Measurements from ENCODE around the gene ZNF580. TPM values are rescaled to one million over a fixed set of nuclear protein-coding genes. Genes with fewer than 3 reads are reported as not detected.

The ZNF580 gene
- total and polyA plus RNA-seq, 2 of the 13 experiments (the other 11 are each of a cell fraction or from before 2014, with no cell fraction given), result 4.4 to 6.0 TPM

DNA sequence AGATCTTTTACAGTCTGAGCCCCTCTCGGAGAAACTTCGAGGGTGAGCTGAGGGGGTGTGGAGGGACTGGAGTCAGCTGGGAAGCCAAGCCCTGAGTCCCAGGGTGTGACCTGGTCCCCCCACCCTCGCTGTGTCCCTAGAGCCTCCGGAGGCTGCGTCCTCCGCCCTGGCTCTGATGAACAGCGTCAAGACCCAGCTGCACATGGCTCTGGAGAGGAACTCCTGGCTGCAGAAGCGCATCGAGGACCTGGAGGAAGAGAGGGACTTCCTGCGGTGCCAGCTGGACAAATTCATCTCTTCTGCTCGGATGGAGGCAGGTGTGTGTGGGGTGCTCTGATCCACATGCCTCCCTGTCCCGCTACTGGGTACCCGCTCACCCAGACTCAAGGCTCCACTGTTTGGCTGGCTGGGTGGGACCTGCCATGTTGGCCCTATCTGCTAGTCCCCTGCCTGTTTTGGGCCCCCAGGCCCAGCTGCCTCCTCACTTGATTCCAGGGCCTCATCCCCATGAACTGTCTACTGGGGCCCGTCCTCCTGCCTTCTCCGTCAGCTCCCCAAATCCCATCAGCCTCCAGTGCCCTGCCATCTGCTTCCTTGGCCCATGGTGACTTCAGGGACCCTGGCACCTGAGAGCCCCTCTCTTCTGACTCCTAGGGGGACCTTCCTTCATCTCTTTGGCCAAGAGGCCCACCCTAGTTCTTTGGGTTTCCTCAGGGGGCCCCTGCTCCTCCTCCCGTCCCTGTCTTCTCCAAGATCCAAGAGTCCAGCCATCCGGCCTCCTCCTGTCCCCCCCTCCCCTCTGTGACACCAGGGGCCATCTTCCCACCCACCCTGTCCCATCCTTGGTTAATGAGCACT, 8.7 kb downstream of the ZNF580 start:
- ATAC-seq (no peak), DNase-seq (ENCODE audit: low spot score) (no peak), FAIRE-seq (no peak)
- Histone ChIP-seq H3K27me3 (ENCODE audit: control insufficient read depth in 1 of 2, insufficient read depth in 2 of 2, low read length in 2 of 2) (no peaks in the 10 kb centered on the region; a peak in 1 of 5 replicates), H3K36me3 (replicated peaks in 1 of 2; ENCODE audit: control insufficient read depth in 1 of 2, insufficient read depth in 2 of 2, low read length in 2 of 2) (peaks cover 0 to 10% of the 10 kb centered on the region in 2 experiments; a peak in 2 of 5 replicates), H2AFZ (ENCODE audit: low read length) (no peak overlapping the region), H3K79me2 (ENCODE audit: insufficient read depth, low read length) (peaks cover 18% of the 10 kb centered on the region), H3K4me2 (ENCODE audit: low read depth, low read length) (peak overlapping the region; percentile 82), H3K9me3 (ENCODE audit: low read length) (no peaks in the 10 kb centered on the region), H3K9ac (ENCODE audit: insufficient read depth, low read depth, low read length) (peak overlapping the region; percentile 86; the same call in 1 of the 2 replicates), H3K4me3 (replicated peaks in 1 of 3; ENCODE audit: insufficient read depth in 1 of 3, low read depth in 2 of 3, low read length in 3 of 3) (peak overlapping the region in 1 of 3 experiments; percentile 96; a peak in 1 of 6 replicates), H4K20me1 (ENCODE audit: insufficient read depth, low read length) (0 out of 2 replicates have a peak, but pooled peaks cover under 1% of the 10 kb centered on the region), H3K4me1 (ENCODE audit: insufficient read depth, low read length) (peaks cover 42% of the 10 kb centered on the region), H3K27ac (ENCODE audit: extremely low read length, insufficient read depth, low read length) (no peak overlapping the region)
- TF ChIP-seq NFIB (CRISPR knock-in tag; IDR thresholded peaks at IDR 0.05; ENCODE audit: borderline replicate concordance) (no peak), RARA (CRISPR knock-in tag; IDR thresholded peaks at IDR 0.05) (no peak), KDM5B (CRISPR knock-in tag; IDR thresholded peaks at IDR 0.05; ENCODE audit: borderline replicate concordance) (no peak), ZNF768 (CRISPR knock-in tag; IDR thresholded peaks at IDR 0.05) (no peak), NCOA1 (CRISPR knock-in tag; IDR thresholded peaks at IDR 0.05) (no peak)
- 92% methylated on average over 12 of the region's 17 CpGs for WGBS (ENCODE audit: low lambda C conversion rate)
- POLR2A ChIA-PET, result interaction anchor here (0.6 kb wide), 1 partner anchor 8 kb away, joined by 3 read pairs; the partner anchor contains the start of gene ZNF580
- intact Hi-C loops (cut with micrococcal nuclease; ENCODE audit: unreplicated experiment) (no loop called here), in situ Hi-C loops (cut with HindIII; ENCODE audit: extremely low pct_ligation_motif_present, low pct_unique_long_range_greater_than_20kb) (no loop called here)
- CTCF ChIA-PET (ENCODE audit: low intra/inter-chr PET ratio, low total read pairs), result no interaction called here
- BruUV-seq (replicated peaks), result no TSS peak

DNA sequence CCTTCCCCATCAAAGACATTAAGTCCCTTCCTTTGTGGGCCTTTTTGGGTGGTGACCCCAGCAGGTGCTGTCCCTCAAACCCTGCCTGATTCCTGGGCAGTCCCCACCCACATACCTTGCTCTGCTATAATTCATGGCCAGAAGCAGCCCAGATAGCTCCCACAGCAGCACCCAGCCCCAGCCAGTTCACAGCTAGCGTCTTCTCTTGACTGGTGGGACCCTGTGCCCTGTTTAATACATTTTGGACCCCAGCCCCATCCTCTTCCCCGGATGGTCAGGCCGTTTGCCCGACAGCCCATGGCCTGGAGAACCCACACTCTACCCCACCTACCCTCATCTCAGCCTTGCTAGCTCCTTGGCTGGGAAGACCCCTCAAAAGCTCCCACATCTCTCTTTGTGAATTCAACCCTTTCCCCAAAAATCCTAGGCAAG, 9.3 kb downstream of the ZNF580 start:
- Histone ChIP-seq H3K79me2 (ENCODE audit: insufficient read depth, low read length) (peaks cover 11% of the 10 kb centered on the region), H3K4me3 (replicated peaks in 1 of 3; ENCODE audit: insufficient read depth in 1 of 3, low read depth in 2 of 3, low read length in 3 of 3) (no peak overlapping the region), H3K4me2 (ENCODE audit: low read depth, low read length) (no peak overlapping the region), H4K20me1 (ENCODE audit: insufficient read depth, low read length) (0 out of 2 replicates have a peak, but pooled peaks cover 2% of the 10 kb centered on the region), H3K9me3 (ENCODE audit: low read length) (no peaks in the 10 kb centered on the region), H3K4me1 (ENCODE audit: insufficient read depth, low read length) (peaks cover 35% of the 10 kb centered on the region), H3K27me3 (ENCODE audit: control insufficient read depth in 1 of 2, insufficient read depth in 2 of 2, low read length in 2 of 2) (no peaks in the 10 kb centered on the region; a peak in 1 of 5 replicates), H3K9ac (ENCODE audit: insufficient read depth, low read depth, low read length) (no peak overlapping the region), H2AFZ (ENCODE audit: low read length) (no peak overlapping the region), H3K36me3 (replicated peaks in 1 of 2; ENCODE audit: control insufficient read depth in 1 of 2, insufficient read depth in 2 of 2, low read length in 2 of 2) (peaks cover 0 to 4% of the 10 kb centered on the region in 2 experiments; a peak in 2 of 5 replicates), H3K27ac (ENCODE audit: extremely low read length, insufficient read depth, low read length) (no peak overlapping the region)
- no peak for DNase-seq (ENCODE audit: low spot score)
- BruUV-seq (replicated peaks), result no TSS peak
- ChIA-PET POLR2A (interaction anchor here (0.6 kb wide), 1 partner anchor 9 kb away, joined by 3 read pairs; the partner anchor contains the start of gene ZNF580), CTCF (ENCODE audit: low intra/inter-chr PET ratio, low total read pairs) (no interaction called here)
- intact Hi-C loops (cut with micrococcal nuclease; ENCODE audit: unreplicated experiment), result no loop called here
- WGBS (ENCODE audit: low lambda C conversion rate), result 94% methylated on average over 4 of the region's 4 CpGs
- in situ Hi-C loops (cut with HindIII; ENCODE audit: extremely low pct_ligation_motif_present, low pct_unique_long_range_greater_than_20kb), result no loop called here
- no peak for ATAC-seq
- FAIRE-seq, result no peak
- no peak for TF ChIP-seq NFKBIZ (CRISPR knock-in tag; IDR thresholded peaks at IDR 0.05)
- no peak for TF ChIP-seq KLF9 (CRISPR knock-in tag; IDR thresholded peaks at IDR 0.05; ENCODE audit: low read depth)
- no peak for TF ChIP-seq ONECUT2 (CRISPR knock-in tag; IDR thresholded peaks at IDR 0.05)
- TF ChIP-seq ARID2 (CRISPR knock-in tag; IDR thresholded peaks at IDR 0.05; ENCODE audit: borderline replicate concordance), result no peak
- no peak for TF ChIP-seq ZNF816 (CRISPR knock-in tag; IDR thresholded peaks at IDR 0.05; ENCODE audit: borderline replicate concordance)
- TF ChIP-seq, protein P1, sequence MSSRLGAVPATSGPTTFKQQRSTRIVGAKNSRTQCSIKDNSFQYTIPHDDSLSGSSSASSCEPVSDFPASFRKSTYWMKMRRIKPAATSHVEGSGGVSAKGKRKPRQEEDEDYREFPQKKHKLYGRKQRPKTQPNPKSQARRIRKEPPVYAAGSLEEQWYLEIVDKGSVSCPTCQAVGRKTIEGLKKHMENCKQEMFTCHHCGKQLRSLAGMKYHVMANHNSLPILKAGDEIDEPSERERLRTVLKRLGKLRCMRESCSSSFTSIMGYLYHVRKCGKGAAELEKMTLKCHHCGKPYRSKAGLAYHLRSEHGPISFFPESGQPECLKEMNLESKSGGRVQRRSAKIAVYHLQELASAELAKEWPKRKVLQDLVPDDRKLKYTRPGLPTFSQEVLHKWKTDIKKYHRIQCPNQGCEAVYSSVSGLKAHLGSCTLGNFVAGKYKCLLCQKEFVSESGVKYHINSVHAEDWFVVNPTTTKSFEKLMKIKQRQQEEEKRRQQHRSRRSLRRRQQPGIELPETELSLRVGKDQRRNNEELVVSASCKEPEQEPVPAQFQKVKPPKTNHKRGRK (CRISPR knock-in tag; IDR thresholded peaks at IDR 0.05), result no peak
- no peak for TF ChIP-seq CEBPB (IDR thresholded peaks at IDR 0.05; ENCODE audit: borderline replicate concordance, low read depth, low read length)
- no peak for TF ChIP-seq ZNF136 (CRISPR knock-in tag; IDR thresholded peaks at IDR 0.05; ENCODE audit: low read depth)
- TF ChIP-seq, protein P2, sequence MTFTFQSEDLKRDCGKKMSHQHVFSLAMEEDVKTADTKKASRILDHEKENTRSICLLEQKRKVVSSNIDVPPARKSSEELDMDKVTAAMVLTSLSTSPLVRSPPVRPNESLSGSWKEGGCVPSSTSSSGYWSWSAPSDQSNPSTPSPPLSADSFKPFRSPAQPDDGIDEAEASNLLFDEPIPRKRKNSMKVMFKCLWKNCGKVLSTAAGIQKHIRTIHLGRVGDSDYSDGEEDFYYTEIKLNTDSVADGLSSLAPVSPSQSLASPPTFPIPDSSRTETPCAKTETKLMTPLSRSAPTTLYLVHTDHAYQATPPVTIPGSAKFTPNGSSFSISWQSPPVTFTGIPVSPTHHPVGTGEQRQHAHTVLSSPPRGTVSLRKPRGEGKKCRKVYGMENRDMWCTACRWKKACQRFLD (CRISPR knock-in tag; IDR thresholded peaks at IDR 0.05; ENCODE audit: borderline replicate concordance), result no peak
- TF ChIP-seq ZNF101 (CRISPR knock-in tag; IDR thresholded peaks at IDR 0.05; ENCODE audit: borderline replicate concordance, low read depth), result no peak
